NCI-H774 (cell line): ENCODE measurements around the gene TNFRSF11A.

Experiments used
- DNase-seq: peaks from one replicate; lab custom pipeline; 2025; lab: John Stamatoyannopoulos, UW

TNFRSF11A gene

GRCh38 chr18:62324917-62325805 is at the start of gene TNFRSF11A:
Gene TNFRSF11A, plus strand, starts transcription at chr18:62325310. Its CDS starts 43 bp downstream, at chr18:62325353.
- peak; percentile 50 for DNase-seq

GRCh38 chr18:62277045-62277444 is 48.1 kb upstream of the TNFRSF11A start:
- no peak for DNase-seq

GRCh38 chr18:62279561-62279960 is 45.5 kb upstream of the TNFRSF11A start:
- peak; percentile 76 for DNase-seq

- DNase-seq, result no peak
Observed at GRCh38 chr18:62280058-62280457, 45.1 kb upstream of the TNFRSF11A start.

- no peak for DNase-seq
Observed at GRCh38 chr18:62280786-62281185, 44.3 kb upstream of the TNFRSF11A start.

GRCh38 chr18:62281684-62282083 is 43.4 kb upstream of the TNFRSF11A start:
- DNase-seq, result no peak

- no peak for DNase-seq
Observed at GRCh38 chr18:62282188-62282629, 42.9 kb upstream of the TNFRSF11A start.

- no peak for DNase-seq
Observed at GRCh38 chr18:62284637-62285036, 40.5 kb upstream of the TNFRSF11A start.

GRCh38 chr18:62285281-62285680 is 39.8 kb upstream of the TNFRSF11A start:
- no peak for DNase-seq

GRCh38 chr18:62287781-62288664 is 37.1 kb upstream of the TNFRSF11A start:
- DNase-seq, result no peak

GRCh38 chr18:62288665-62289008 is 36.5 kb upstream of the TNFRSF11A start:
- no peak for DNase-seq

GRCh38 chr18:62289047-62289446 is 36.1 kb upstream of the TNFRSF11A start:
- no peak for DNase-seq

GRCh38 chr18:62294073-62294472 is 31.0 kb upstream of the TNFRSF11A start:
- DNase-seq, result no peak

GRCh38 chr18:62300359-62300963 is 24.6 kb upstream of the TNFRSF11A start:
- no peak for DNase-seq

GRCh38 chr18:62301322-62301721 is 23.8 kb upstream of the TNFRSF11A start:
- no peak for DNase-seq

GRCh38 chr18:62312851-62313250 is 12.3 kb upstream of the TNFRSF11A start:
- no peak for DNase-seq

GRCh38 chr18:62318228-62319180 is 6.6 kb upstream of the TNFRSF11A start:
- DNase-seq, result no peak

GRCh38 chr18:62321201-62321600 is 3.9 kb upstream of the TNFRSF11A start:
- DNase-seq, result no peak

- DNase-seq, result no peak
Observed at GRCh38 chr18:62323483-62324180, 1.5 kb upstream of the TNFRSF11A start.

GRCh38 chr18:62324181-62324828 is 805 bp upstream of the TNFRSF11A start:
- DNase-seq, result no peak
